Measurements from ENCODE around the gene UNG. TPM values are rescaled to one million over a fixed set of nuclear protein-coding genes. Genes with fewer than 3 reads are reported as not detected.

The UNG gene
- total and polyA plus RNA-seq, 2 experiments from 2014 or later: 27.3 to 32.7 TPM

DNA sequence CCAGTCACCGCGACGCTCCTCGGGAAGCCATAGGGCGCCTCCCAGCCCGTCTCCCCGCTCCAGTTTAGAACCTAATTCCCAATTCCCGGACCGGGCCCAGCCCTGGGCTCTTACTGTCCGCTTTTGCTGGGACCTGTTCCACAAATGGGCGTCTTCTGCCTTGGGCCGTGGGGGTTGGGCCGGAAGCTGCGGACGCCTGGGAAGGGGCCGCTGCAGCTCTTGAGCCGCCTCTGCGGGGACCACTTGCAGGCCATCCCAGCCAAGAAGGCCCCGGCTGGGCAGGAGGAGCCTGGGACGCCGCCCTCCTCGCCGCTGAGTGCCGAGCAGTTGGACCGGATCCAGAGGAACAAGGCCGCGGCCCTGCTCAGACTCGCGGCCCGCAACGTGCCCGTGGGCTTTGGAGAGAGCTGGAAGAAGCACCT lies 797 bp downstream of the UNG start:
- in situ Hi-C loops (cut with MboI): loop anchor here (10.0 kb wide), 1 partner anchor 533 kb away; the partner anchor contains the start of genes ISCU and SART3
- H3K4me1 ChIP-seq (ENCODE audit: insufficient read depth): peaks cover 25% of the 10 kb centered on the region

DNA sequence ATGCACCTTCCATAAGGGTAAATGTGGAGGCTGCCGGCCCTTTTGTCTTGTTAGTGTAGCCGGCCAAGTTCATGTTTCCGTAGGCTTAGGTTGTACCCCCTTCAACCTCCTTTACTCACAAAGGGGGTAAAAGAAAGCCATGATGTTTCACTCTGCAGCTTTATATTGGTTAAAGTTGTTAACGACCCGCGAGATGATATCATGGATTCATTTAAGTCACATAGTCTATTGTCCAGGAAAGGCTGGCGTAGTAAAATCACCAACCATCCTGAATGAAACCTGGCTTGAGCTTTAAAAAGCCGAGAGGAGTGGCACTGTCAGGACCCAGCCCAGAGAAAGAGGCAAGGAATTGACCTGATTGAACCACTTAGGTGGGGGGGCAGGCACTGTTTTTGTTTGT lies 1.3 kb downstream of the UNG start:
- peak; percentile 53 for DNase-seq

More for the DNA sequence above, 797 bp downstream of the UNG start:
- no peaks in the 10 kb centered on the region for H3K9me2 ChIP-seq (ENCODE audit: insufficient read depth)
- no peaks in the 10 kb centered on the region for H3K9me3 ChIP-seq (ENCODE audit: low read depth)
- H3K27me3 ChIP-seq (replicated peaks; ENCODE audit: insufficient read depth): no peaks in the 10 kb centered on the region
- 1 to 2% methylated on average over 30 to 32 of the region's 32 CpGs for WGBS, 2 experiments (ENCODE audit: low coverage in 1 of 2, low lambda C conversion rate in 2 of 2, missing lambda C conversion rate in 2 of 2)
- peaks cover 24% of the 10 kb centered on the region for H3K79me2 ChIP-seq (ENCODE audit: insufficient read depth)
- peak overlapping the region; percentile 78 for H3K27ac ChIP-seq
- H3K9ac ChIP-seq: peak overlapping the region; percentile 89
- H3K4me3 ChIP-seq: peak overlapping the region; percentile 80
- peaks cover 24% of the 10 kb centered on the region for H3F3A ChIP-seq (ENCODE audit: insufficient read depth)
- H3K4me2 ChIP-seq (ENCODE audit: unreplicated experiment): peak overlapping the region; percentile 87
- peaks cover 1% of the 10 kb centered on the region for H3K36me3 ChIP-seq (ENCODE audit: low read depth)
- H4K20me1 ChIP-seq (ENCODE audit: insufficient read depth): no peaks in the 10 kb centered on the region
- H2AFZ ChIP-seq: peak overlapping the region; percentile 81
- peak; percentile 84 for DNase-seq
- TF ChIP-seq EZH2phosphoT487 (IDR thresholded peaks at IDR 0.05; ENCODE audit: insufficient read depth, low read depth): no peak
- TF ChIP-seq EZH2 (IDR thresholded peaks at IDR 0.05; ENCODE audit: insufficient read depth, poor library complexity, severe bottlenecking): no peak

DNA sequence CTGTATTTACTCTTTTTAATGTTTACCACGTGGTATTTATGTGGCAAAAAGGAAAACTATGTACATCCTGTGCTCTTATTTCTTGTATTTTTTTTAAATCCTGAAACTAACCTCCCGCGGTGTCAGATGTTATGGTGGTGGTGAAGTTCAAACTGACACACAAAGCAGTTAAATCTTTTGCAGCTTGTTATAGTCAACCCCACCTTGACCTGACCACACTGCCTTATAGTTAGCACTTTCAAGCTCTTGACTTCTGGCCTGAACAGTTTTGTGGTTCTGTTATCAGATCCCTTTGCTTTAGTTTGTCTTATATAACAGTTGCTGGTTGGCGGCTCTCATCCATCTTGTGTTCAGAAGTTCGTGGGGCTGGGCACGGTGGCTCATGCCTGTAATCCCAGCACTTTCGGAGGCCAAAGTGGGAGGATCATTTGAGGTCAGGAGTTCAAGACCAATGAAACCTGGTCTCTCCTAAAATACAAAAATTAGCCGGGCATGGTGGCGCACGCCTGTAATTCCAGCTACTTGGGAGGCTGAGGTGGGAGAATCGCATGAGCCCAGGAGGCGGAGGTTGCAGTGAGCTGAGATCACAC lies 2.1 kb downstream of the UNG start:
- Histone ChIP-seq H3K79me2 (ENCODE audit: insufficient read depth) (peaks cover 24% of the 10 kb centered on the region), H3K4me2 (ENCODE audit: unreplicated experiment) (peak overlapping the region; percentile 87), H3K9ac (peak overlapping the region; percentile 89), H3F3A (ENCODE audit: insufficient read depth) (peaks cover 24% of the 10 kb centered on the region), H3K9me3 (ENCODE audit: low read depth) (no peaks in the 10 kb centered on the region), H4K20me1 (ENCODE audit: insufficient read depth) (no peaks in the 10 kb centered on the region), H2AFZ (peak overlapping the region; percentile 81; the same call in 1 of the 2 replicates), H3K27me3 (replicated peaks; ENCODE audit: insufficient read depth) (no peaks in the 10 kb centered on the region), H3K4me3 (peak overlapping the region; percentile 80), H3K9me2 (ENCODE audit: insufficient read depth) (no peaks in the 10 kb centered on the region), H3K27ac (no peak overlapping the region), H3K4me1 (ENCODE audit: insufficient read depth) (peaks cover 25% of the 10 kb centered on the region), H3K36me3 (ENCODE audit: low read depth) (peaks cover 12% of the 10 kb centered on the region)
- peak; percentile 17 for DNase-seq
- 66 to 67% methylated on average over 12 of the region's 12 CpGs for WGBS, 2 experiments (ENCODE audit: low coverage in 1 of 2, low lambda C conversion rate in 2 of 2, missing lambda C conversion rate in 2 of 2)
- TF ChIP-seq EZH2phosphoT487 (IDR thresholded peaks at IDR 0.05; ENCODE audit: insufficient read depth, low read depth) (no peak), EZH2 (IDR thresholded peaks at IDR 0.05; ENCODE audit: insufficient read depth, poor library complexity, severe bottlenecking) (no peak)
- in situ Hi-C loops (cut with MboI): loop anchor here (10.0 kb wide), 1 partner anchor 535 kb away; the partner anchor contains the start of genes ISCU and SART3

More for the DNA sequence above, 1.3 kb downstream of the UNG start:
- TF ChIP-seq EZH2phosphoT487 (IDR thresholded peaks at IDR 0.05; ENCODE audit: insufficient read depth, low read depth): no peak
- TF ChIP-seq EZH2 (IDR thresholded peaks at IDR 0.05; ENCODE audit: insufficient read depth, poor library complexity, severe bottlenecking): no peak
- in situ Hi-C loops (cut with MboI): loop anchor here (10.0 kb wide), 1 partner anchor 534 kb away; the partner anchor contains the start of genes ISCU and SART3
- H3K4me1 ChIP-seq (ENCODE audit: insufficient read depth): peaks cover 25% of the 10 kb centered on the region
- peak overlapping the region; percentile 81 for H2AFZ ChIP-seq
- WGBS, 2 experiments (ENCODE audit: low coverage in 1 of 2, low lambda C conversion rate in 2 of 2, missing lambda C conversion rate in 2 of 2): 3 to 6% methylated on average over 8 of the region's 8 CpGs
- peaks cover 24% of the 10 kb centered on the region for H3F3A ChIP-seq (ENCODE audit: insufficient read depth)
- H3K9me3 ChIP-seq (ENCODE audit: low read depth): no peaks in the 10 kb centered on the region
- H3K36me3 ChIP-seq (ENCODE audit: low read depth): peaks cover 6% of the 10 kb centered on the region
- peak overlapping the region; percentile 87 for H3K4me2 ChIP-seq (ENCODE audit: unreplicated experiment)
- peak overlapping the region; percentile 80 for H3K4me3 ChIP-seq
- H3K9ac ChIP-seq: peak overlapping the region; percentile 89
- peaks cover 24% of the 10 kb centered on the region for H3K79me2 ChIP-seq (ENCODE audit: insufficient read depth)
- H3K9me2 ChIP-seq (ENCODE audit: insufficient read depth): no peaks in the 10 kb centered on the region
- H3K27me3 ChIP-seq (replicated peaks; ENCODE audit: insufficient read depth): no peaks in the 10 kb centered on the region
- H4K20me1 ChIP-seq (ENCODE audit: insufficient read depth): no peaks in the 10 kb centered on the region
- peak overlapping the region; percentile 78 for H3K27ac ChIP-seq

DNA sequence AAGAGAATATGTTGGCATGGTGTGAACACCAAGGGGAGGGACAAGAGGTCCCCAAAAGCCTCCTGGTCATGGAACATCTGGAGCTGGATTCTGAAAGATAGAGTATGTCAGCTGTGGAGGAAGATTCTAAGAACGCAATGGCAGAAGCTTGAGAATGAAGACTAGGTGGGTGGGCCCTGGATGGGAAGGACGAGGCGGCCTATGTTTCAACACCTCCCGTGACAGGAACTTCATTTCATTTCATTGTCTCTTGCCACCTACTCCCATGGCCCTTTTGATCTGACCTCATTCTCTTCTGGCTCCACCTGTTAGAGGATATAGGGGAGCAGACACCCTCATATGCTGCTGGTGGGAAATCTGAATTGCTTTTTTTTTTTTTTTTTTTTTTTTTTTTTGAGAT lies 3.3 kb downstream of the UNG start:
- Histone ChIP-seq H3F3A (ENCODE audit: insufficient read depth) (peaks cover 24% of the 10 kb centered on the region), H3K27me3 (replicated peaks; ENCODE audit: insufficient read depth) (no peaks in the 10 kb centered on the region), H3K4me3 (no peak overlapping the region), H3K27ac (no peak overlapping the region; the same call in 1 of the 2 replicates), H2AFZ (no peak overlapping the region), H3K9me3 (ENCODE audit: low read depth) (no peaks in the 10 kb centered on the region), H4K20me1 (ENCODE audit: insufficient read depth) (no peaks in the 10 kb centered on the region), H3K79me2 (ENCODE audit: insufficient read depth) (peaks cover 24% of the 10 kb centered on the region), H3K9me2 (ENCODE audit: insufficient read depth) (no peaks in the 10 kb centered on the region), H3K4me1 (ENCODE audit: insufficient read depth) (peaks cover 25% of the 10 kb centered on the region), H3K36me3 (ENCODE audit: low read depth) (peaks cover 13% of the 10 kb centered on the region), H3K4me2 (ENCODE audit: unreplicated experiment) (no peak overlapping the region), H3K9ac (no peak overlapping the region)
- TF ChIP-seq EZH2 (IDR thresholded peaks at IDR 0.05; ENCODE audit: insufficient read depth, poor library complexity, severe bottlenecking) (no peak), EZH2phosphoT487 (IDR thresholded peaks at IDR 0.05; ENCODE audit: insufficient read depth, low read depth) (no peak)
- WGBS, 2 experiments (ENCODE audit: low coverage in 1 of 2, low lambda C conversion rate in 2 of 2, missing lambda C conversion rate in 2 of 2): 80 to 91% methylated on average over 4 of the region's 4 CpGs
- in situ Hi-C loops (cut with MboI): no loop called here
- no peak for DNase-seq

All from GM23248 (cell line).